ENCODE data around the gene CPN1. TPM values are rescaled to one million over a fixed set of nuclear protein-coding genes. Genes with fewer than 3 reads are reported as not detected.
"Not testable (repeated sequence)": the region's sequence is repeated elsewhere in the genome, so short reads cannot be mapped to it uniquely, and the experiment has no call there.

Gene CPN1
- polyA plus RNA-seq, 3 donors = 3.1 to 3.2 (median 3.1) TPM

DNA sequence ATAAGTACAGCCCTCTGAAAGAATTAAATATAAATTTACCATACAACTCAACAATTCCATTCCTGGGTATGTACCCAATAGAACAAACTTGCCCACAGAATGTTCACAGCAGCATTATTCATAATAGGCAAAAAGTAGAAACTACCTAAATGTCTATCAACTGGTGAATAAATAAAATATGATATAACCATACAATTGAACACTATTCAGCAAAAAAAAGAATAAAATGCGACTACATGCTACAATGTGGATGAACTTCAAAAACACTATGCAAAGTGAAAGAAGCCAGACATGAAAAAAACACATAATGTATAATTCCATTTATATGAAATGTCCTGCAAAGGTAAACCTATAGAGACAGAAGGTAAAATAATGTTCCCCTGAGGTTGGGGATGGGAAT is 2.0 kb upstream of the CPN1 start:
- no peak for DNase-seq (ENCODE audit: low read depth in 3 of 3, low spot score in 2 of 3)

DNA sequence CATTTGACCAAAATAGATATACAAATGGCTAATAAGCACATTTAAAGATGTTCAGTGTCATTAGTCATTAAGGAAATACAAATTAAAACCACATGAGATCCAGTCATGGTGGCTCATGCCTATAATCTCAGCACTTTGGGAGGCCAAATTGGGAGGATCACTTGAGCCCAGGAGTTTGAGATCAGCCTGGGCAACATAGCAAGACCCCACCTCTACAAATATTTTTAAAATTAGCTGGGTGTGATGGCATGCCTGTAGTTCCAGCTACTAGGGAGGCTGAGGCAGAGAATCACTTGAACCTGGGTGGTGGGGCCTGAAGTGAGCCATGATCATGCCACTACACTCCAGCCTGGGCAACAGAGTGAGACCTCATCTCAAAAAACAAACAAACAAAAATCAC is 607 bp upstream of the CPN1 start:
- not testable (repeated sequence) for DNase-seq (ENCODE audit: low read depth in 3 of 3, low spot score in 2 of 3)

DNA sequence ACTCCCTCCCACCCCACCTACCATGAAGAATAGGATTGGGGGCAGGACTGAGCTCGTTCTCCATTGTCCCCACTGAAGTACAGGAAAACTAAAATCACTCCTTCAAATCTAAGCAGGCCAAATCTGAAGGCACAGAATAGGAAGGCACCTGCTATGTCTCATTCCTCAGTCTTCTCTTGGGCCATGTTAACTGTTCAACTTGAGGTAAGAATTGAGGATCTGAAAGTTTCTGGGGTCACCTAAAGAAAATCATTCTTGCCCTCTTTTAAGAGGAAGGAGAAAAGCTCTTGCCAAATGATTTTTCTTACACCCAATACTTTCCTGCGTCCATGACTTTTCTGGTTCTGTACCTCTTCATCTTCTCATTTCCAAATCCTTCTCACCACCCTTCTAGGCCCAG is 4.9 kb downstream of the CPN1 start:
- no peak for DNase-seq (ENCODE audit: low read depth in 3 of 3, low spot score in 2 of 3)

DNA sequence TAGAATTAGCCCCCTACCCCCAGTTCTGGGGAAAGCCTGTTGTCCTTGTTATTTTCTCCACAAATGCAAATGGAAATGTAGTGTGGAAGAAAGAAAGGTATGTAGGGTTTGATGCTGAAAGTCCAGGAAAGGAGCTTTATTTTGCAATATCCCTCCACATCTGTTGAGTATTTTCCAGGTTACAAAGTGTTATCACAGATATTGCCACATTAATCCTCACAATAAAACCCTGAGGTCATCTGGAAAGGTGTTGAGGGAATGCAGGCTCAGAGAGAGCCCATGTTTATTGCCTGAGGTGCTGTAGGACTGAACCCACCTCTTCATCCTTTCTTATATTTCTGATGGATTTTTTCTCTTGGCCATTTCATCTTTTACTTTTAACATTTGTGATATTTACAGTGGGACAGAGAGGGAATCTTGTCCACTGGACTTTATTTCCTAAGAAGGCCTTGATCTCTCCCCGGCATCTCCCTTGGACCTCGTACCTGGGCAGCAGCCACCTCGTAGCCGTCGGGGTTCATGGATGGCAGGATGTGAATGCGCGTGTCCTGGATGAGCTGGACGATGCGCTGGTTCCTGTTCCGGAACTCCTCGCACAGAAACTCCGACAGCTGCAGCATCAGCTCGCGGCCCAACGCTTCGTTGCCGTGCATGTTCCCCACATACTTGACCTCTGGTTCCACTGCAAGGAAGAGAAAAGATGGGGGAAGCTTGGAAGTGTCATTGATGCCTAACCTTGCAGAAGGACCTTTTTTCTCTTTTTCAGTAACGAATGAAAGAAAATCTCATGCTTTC is 6.0 kb downstream of the CPN1 start:
- no peak for DNase-seq (ENCODE audit: low read depth in 3 of 3, low spot score in 2 of 3)

DNA sequence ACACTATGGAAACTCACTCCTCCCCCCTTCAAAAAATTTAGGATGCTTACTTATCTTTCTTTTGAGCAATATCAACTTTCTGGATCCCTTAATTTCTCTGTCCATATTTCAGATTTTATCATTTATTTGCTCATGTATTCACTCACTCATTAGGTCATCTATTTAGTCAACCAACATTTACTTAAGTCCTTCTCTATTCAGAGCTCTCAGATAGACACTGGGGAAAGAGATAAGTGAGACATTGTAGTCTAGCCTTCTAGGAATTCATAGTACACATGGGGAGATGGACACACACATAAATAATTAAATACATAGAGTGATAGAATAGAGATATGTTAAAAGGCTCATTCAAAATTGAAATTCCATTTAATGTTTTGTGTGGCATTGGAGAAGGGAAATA is 9.2 kb downstream of the CPN1 start:
- DNase-seq (ENCODE audit: low read depth in 3 of 3, low spot score in 2 of 3) = no peak

DNA sequence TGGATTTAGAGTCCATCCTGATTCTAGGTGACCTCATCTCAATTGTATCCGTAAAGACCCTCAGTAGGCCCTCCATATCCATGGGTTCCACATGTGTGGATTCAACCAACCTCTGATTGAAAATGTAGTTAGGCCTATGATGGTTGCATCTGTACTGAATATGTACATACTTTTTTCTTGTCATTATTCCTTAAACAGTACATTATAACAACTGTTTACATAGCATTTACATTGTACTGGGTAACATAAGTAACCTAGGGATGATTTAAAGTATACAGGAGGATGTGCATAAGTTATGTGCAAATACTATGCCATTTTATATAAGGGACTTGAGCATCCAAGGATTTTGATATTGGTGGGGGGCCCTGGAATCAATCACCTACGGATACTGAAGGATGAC is 10.1 kb downstream of the CPN1 start:
- DNase-seq (ENCODE audit: low read depth in 3 of 3, low spot score in 2 of 3) = no peak

DNA sequence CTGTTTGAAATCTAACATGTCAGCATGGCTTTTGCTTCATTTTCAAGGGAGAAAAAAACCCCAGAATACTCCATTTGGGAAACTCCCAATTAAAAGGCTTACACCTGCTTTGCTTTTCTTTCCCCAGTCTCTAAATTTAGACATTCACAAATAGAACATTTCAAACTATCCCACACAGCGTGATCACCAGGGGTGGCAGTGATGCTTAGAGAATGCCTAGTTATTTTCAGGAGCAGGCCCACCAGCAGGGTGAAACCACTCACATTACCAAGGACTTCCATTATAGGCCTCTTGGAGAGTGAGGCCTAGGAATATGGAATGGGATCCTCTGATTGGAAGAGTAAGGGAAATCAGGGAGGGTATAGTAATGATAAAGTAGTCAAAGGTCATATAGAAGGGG is 14.2 kb downstream of the CPN1 start:
- no peak for DNase-seq (ENCODE audit: low read depth in 3 of 3, low spot score in 2 of 3)

DNA sequence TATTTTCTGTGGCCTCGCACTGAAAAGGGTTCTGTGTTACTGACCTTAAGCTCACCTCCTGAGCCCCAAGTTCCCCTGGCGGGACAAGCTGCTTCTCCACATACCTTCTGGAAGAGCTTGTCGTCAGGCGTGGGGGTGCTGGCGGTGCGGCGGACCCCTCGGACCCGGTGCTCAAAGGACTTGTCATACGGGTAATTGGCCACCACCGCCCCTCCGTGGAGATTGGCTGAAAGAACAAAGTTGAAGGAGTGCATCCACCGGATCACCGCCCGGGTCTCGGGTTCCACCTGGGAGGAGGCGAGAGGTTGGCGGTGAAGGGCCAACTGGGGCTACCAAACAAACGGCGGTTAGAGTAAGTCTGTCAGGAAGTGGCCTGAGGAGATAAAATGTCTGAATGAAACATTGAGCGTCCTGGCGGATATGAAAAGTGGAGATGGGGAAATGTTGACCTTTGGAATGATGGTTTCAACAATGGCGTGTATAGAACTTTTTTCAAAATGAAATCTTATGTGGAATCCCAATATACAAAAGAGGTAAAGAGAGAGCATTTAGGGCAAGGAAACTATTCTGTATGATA is 16.5 kb downstream of the CPN1 start:
- DNase-seq (ENCODE audit: low read depth in 3 of 3, low spot score in 2 of 3) = no peak

DNA sequence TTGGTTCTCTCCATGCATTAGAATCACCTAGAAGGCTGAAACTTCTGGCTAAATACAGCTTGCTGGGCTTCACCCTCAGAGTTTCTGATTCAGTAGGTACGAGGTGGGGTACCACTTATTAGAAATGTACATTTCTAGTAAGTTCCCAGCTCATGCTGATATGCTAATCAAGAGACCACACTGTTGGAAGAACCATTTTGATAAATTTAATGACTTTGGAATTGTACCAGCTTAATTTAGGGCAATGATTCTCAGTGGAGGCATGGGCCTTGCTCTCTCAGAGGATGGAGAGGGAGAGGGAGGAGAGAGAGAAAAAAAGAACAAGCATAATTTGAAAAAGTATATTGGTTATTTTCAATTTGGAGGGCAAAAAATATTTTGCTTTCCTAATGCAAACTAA is 20.3 kb downstream of the CPN1 start:
- DNase-seq (ENCODE audit: low read depth in 3 of 3, low spot score in 2 of 3) = no peak

DNA sequence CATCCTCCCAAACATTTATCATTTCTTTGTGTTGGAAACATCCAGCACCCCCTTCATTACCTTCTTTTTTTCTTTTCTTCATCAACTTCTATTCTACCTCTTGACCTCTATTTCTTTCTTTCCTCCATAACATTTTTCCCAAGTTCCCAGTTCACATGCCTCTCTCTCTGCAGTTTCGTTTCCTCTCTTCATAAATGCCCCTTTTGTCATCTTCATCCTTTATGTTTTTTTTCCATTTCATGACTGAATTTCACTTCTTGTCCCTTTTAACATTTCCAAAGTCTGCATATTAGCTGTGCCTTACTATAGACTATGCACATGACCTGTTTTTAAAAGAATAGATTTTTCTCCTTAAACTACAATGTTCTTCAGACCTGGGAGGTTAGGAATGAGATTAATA is 23.7 kb downstream of the CPN1 start:
- no peak for DNase-seq (ENCODE audit: low read depth in 3 of 3, low spot score in 2 of 3)

DNA sequence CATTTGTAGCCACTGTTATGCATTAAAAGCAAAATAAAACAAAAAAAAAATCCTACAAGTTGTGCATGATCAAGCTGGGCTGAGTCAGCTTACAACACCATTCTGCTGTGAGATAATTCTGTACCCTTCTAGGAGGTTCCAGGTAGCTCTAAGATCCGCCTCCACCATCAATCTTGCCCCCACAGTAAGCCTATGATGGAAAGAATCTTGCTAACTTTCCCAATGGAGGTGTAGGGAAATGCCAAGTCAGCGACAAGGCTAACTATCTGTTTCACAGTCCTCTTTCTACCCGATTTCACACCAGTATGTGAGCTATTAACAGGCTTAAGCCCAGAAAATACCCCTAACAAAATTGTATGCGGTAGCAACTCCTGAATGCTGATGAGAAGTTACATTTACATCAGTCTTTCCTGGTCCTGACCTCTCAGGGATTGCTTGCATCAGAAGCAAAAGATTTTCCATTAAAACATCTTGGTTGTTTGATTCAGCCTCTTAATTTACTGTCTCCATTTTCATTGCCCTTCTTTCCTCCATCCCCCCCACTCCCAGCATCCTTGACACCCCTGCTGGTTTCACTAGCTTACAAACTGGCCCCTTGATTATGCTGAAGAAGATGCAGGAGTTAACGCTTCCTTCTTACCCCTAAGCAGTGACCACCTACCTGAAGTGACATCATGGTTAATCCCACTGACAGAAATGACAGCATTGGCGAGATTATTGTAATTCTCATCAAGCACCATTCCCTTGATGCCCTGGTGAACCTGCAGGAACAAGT is 27.8 kb downstream of the CPN1 start:
- no peak for DNase-seq (ENCODE audit: low read depth in 3 of 3, low spot score in 2 of 3)

DNA sequence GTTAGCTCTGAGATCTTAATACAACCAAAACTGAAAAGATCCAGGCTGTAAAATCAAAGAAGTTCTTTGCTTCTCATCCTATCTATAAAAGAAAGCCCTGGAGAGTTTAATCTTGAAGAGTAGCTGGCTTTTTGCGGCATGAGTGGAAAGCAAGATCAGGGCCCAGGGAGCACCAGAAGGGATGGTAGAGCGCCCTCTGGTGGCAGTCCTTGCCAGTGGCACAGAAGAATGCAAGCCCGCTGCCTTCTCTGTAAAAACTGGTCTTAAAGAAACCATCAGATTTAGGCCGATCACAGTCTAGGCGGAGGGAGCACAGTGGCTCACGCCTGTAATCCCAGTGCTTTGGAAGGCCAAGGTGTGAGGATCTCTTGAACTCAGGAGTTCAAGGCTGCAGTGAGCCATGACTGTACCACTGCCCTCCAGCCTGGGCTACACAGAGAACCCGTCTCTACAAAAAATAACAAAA is 35.6 kb downstream of the CPN1 start:
- DNase-seq (ENCODE audit: low read depth in 3 of 3, low spot score in 2 of 3) = peak; percentile 65 to 78 (median 76)

DNA sequence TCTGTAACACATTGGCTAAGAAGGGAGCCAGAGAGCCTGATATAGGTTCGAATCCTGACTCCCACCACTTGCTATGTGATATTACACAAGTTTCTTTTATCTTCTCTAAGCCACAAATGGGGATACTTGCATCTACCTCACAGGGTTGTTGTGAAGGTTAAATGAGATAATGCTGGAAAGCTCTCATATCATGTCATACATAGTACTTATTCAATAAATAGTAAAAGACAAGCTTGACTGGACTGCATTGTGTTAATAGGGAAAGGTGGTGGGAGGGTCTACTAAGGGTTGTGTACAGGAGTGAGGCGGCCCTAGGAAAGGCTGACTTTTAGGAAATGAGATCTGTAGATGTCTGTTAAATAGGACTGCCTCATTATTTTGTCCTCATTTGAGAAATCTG is 36.1 kb downstream of the CPN1 start:
- no peak for DNase-seq (ENCODE audit: low read depth in 3 of 3, low spot score in 2 of 3)

DNA sequence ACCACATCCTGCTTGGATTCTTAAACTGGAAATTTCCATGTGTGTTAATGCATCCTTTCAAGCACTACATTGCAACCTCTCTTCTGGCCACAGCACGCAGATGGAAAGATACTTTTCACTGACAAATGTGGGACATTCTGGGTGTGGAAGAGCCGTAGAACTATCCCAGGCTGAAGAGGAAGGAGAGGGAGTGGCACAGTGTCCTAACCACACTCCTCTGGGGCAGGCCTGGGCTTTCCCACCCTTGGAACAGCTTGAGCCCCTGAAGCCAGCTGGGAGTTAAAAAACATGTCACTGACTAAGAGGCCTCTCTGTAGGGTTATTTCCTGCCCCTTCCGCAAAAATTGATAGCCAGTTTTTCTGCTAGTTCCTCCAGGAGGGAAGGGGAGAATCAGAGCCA is 37.9 kb downstream of the CPN1 start:
- no peak for DNase-seq (ENCODE audit: low read depth in 3 of 3, low spot score in 2 of 3)

DNA sequence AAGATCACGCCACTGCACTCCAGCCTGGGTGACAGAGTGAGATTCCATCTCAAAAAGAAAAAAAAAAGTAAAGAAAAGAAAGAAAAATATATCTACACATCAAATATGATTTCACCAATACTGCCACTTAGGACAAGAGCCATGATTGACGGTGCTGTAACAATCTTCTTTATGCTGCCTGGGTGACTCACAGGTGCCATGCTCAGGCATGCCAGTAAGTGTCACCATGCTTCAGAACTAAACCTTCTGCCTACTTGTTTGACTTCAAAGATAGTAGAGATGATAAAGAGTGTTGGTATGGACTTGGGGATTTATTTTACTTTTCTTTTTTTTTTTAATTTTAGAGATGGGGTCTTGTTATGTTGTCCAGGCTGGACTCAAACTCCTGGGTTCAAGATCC is 38.3 kb downstream of the CPN1 start:
- no peak for DNase-seq (ENCODE audit: low read depth in 3 of 3, low spot score in 2 of 3)

DNA sequence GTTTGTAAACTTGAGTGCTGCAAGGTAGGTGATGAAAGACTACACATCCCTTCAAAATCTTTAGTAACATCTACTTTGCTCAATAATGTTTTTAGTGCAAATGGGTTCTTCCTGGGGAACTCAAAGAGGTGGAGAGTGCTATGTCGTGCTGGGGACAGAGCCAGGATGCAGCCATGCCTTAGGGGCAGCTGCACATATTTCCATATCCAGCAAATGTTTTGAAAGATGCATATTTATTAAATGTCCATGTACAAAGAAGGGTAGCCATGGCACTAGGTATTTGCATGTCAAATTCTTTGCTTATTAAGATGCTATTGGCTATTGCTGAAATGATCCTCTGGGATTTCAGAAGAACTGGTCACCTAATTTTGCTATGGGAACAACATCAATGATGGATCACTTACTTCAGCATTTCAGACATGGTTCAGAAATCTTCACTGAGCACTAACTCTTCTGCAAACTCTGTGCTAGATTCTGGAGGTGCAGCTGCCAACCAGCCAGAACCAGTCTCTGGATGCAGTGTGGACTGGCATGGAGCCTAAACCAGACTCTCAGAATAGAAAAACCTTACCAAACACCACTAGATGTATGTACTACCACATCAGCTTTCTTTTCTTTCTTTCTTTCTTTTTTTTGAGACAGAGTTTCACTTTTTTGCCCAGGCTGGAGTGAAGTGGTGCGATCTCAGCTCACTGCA is 40.2 kb downstream of the CPN1 start:
- DNase-seq (ENCODE audit: low read depth in 3 of 3, low spot score in 2 of 3) = no peak

DNA sequence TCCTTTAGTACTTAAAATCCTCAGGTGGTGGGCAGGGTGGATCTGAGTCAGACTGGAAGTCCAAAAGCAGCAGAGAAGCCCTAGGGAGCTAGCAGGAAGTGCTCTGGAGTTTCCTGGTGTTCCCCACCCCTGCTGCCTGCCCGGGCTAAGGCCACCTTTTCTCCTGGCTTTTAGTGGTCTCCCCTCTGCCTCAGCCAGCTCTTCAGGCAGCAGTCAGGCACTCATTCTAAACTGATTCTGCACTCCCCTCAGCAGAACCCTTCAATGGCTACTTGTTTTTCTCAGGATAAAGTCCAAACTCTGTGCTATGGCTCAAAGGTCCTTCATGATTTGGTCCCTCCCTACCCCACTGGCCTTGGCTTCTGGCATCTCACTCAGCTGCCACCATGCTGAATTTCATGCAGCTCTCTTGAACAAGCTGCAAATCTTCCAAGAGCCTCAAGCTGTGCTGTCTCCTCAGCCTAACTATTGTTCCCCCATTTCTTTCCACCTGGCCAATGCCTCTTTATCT is 43.1 kb downstream of the CPN1 start:
- DNase-seq (ENCODE audit: low read depth in 3 of 3, low spot score in 2 of 3) = no peak

DNA sequence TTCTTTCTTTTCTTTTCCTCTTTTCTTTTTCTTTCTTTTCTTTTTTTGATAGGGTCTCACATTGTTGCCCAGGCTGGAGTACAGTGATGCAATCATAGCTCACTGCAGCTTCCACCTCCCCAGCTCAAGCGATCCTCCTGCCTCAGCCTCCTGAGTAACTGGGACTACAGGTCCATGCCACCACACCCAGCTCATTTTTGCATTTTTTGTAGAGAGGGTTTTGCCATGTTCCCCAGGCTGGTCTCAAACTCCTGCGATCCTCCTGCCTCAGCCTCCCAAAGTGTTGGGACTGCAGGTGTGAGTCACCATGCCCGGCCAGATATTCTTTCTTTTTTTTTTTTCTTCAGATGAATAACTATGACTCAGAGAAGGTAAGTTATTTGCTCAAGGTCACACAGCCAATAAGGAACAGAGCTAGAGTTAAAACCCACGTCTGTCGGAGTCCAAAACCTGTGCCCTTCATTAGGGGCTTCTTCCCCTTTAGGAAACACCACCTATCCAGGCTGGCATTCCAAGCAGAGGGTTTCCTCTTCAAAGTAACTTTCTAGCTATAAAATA is 43.8 kb downstream of the CPN1 start:
- no peak for DNase-seq (ENCODE audit: low read depth in 3 of 3, low spot score in 2 of 3)

DNA sequence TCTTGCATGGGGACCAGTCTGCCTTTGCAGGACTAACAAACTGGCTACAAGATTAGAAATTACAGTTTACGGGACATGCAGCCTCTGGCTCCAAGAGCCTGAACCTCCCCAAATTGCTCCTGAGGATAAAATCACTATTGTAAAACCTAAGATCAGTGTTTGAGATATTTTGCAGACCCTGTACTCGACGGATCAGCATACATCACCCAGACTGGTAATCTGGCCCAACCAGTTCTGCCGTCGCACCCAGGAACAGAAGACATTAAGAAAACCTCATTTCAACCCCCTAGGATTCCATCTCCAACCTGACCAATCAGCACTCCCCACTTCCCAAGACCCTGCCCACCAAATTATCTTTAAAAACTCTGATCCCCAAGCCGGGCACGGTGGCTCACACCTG is 44.8 kb downstream of the CPN1 start:
- no peak for DNase-seq (ENCODE audit: low read depth in 3 of 3, low spot score in 2 of 3)

DNA sequence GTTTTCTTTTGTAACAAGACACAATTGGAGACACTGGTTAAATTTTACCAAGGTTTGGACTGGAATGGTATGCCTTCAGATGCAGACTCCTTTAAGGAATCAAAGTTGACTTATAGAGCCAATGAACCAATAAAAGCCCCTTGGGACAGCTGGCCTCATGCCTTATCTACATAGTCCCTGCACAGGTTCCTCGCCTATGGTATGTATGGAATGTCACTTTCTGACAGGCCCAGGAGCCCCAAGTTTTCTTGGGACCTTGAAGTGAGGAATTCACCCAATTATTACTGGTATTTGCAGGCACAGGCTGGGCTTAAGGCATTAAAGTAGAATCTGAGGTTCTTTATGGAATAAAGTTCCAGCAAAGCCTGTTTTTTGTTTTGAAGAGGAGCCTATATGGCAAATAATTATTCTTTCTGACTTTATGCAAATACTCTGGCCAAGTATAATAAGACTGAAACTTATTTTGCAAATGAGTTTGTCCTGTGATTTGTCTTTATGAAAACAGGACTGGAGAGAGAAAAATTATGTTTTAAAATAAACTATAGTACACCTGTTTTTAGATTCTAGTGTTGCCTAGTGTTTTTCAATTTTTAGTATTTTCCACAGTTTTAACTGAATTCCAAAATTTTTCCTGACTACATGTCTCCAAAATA is 47.8 kb downstream of the CPN1 start:
- no peak for DNase-seq (ENCODE audit: low read depth in 3 of 3, low spot score in 2 of 3)

All from right renal cortex interstitium (tissue), 3 donors.